AG10803 (cell line): ENCODE data around the gene CPNE8.

Experiments used
- DNase-seq: peaks from one replicate; pipeline ENCODE4 v3.0.0; 2010; ENCODE audit warnings: low read depth
- H3K4me3 ChIP-seq: 2 replicates; pipeline ENCODE4 v1.5.1; 2011; ENCODE audit warnings: mild to moderate bottlenecking, low read length, control low read depth
- CTCF ChIP-seq: conservative IDR thresholded peaks from 2 replicates; pipeline ENCODE4 v1.5.1; 2011; ENCODE audit warnings: mild to moderate bottlenecking, low read length, control low read depth, inconsistent platforms

CPNE8 gene

DNA sequence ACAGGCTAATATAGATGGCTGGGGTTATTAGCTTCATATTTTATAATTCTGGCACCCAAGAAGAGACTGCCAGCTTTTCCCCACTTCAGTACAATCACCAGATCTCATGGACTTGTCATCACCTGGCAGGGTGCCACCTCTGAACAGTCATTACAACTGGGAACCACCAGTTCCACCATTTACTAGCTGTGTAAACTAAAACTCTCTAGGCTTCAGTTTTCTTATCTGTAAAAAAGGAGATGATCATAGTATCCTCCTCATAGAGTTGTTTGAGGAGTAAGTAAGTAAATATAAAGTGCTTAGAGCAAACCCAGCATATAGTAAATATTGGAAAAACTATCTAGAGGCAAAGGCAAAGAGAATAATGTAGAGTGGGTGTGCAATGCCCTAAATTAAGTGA, 19.3 kb downstream of the CPNE8 start:
- DNase-seq, result peak; percentile 41
- H3K4me3 ChIP-seq, result no peak overlapping the region
- no peak for TF ChIP-seq CTCF

GRCh38 chr12:38884666-38885065, 20.7 kb downstream of the CPNE8 start:
- DNase-seq, result no peak
- no peak for TF ChIP-seq CTCF
- no peak overlapping the region for H3K4me3 ChIP-seq

DNA sequence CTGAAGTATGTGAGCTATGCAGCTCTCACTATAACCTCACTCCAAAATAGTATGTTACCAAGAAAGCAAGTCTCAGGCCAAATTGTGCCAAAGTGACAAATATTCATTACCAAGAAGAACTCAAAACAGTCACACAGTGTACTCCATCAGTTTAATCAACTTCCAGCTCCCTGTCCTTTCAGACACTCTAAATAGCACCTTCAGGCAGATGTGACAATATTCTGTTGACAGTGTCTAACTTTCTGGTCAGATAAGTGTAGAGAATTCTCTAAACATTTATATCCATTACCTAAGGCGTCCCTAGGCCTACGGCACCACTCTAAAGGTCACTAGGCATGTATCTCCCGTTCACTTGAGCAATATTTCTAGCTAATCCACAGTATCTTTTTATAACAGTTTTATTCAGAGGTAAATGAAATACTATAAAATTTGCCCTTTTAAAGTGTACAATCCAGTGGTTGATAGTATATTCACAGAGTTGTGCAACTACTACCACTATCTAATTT, 21.7 kb downstream of the CPNE8 start:
- peak; percentile 1 for DNase-seq
- no peak for TF ChIP-seq CTCF
- H3K4me3 ChIP-seq, result no peak overlapping the region

GRCh38 chr12:38880288-38880687, 25.1 kb downstream of the CPNE8 start:
- DNase-seq, result no peak

DNA sequence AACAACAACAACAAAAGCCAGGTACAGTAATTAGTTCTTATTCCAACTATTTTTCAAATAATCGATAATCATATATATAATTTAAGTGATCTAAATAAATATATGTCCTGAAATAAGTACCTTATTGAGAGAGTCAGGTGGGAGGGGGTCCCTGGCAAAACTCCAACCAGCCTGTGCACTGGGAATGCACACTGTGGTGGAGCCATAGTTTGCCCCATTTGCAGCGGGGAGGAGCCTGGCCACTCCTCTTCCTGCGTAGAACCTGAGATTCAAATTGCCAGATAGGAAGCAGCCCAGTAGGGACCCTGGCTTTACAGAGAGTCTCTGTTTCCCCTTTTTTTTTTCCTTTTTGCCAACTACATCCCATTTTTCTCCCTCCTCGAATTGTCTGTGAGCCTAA, 26.4 kb downstream of the CPNE8 start:
- DNase-seq, result no peak
- no peak overlapping the region for H3K4me3 ChIP-seq
- no peak for TF ChIP-seq CTCF

More at GRCh38 chr12:38880288-38880687, 25.1 kb downstream of the CPNE8 start:
- TF ChIP-seq CTCF, result no peak
- H3K4me3 ChIP-seq, result no peak overlapping the region

DNA sequence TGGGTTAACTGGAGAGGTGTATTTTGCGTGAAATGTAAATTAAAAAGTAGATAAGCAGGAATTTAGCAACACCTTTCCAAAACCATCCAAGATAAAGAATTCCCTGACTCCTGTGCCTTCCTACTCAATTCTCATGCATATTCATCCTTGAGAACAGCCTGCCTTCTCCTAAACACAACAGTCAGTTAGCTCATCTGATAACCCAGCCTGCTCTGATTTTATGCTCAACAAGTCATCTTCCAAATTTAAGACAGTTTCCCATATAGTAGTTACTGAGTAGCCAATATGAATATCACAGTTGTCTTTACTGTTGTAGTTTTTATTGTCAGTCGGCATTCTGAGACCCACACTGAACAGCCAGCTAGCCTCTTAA, 27.1 kb downstream of the CPNE8 start:
- TF ChIP-seq CTCF, result no peak
- no peak overlapping the region for H3K4me3 ChIP-seq
- DNase-seq, result no peak

DNA sequence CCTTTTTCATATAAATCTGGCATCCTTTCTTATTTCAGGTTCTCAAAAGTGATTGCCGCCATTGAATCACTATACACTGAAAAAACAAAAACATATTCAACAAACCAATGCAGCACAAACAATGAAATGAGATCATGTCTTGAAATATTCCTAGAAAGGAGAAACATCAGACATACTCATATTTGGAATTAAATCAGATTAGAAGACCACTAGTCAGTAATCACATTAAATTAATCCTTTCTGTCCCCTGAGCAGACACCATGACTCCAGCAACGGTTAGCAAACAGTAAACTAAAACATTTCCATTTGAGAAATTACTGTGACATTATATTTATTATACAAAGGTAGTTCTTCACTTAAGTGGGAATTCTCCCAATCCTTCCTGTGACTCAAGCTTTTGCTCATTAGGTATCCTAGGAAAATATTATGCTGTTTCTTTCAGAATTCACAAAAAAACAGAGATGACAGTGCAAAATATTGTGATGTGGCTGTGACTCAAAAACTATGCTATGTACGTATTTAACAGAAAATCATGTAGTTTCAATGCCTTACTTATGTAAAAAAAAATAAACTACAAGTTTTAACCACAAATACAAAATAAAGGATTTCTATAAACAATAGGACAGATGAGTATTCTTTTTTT, 29.7 kb downstream of the CPNE8 start:
- H3K4me3 ChIP-seq, result no peak overlapping the region
- DNase-seq, result no peak
- TF ChIP-seq CTCF, result no peak
